Measurements from ENCODE around the gene PAGE2.
"Not testable (repeated sequence)": the region's sequence is repeated elsewhere in the genome, so short reads cannot be mapped to it uniquely, and the experiment has no call there.

The PAGE2 gene, protein sequence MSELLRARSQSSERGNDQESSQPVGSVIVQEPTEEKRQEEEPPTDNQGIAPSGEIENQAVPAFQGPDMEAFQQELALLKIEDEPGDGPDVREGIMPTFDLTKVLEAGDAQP

GRCh38 chrX:55088795-55089489 lies at the start of gene PAGE2:
PAGE2 (plus strand) TSS chrX:55089018; CDS start chrX:55090021, 1,003 bp downstream.
- no peak within 1 kb of the TSS for H3K4me3 ChIP-seq (ENCODE audit: control insufficient read depth, low read depth, low read length)
- DNase-seq (ENCODE audit: low read depth), result no peak
- no peak for TF ChIP-seq CTCF (conservative IDR thresholded peaks at IDR 0.05; ENCODE audit: control insufficient read depth, insufficient read depth, low read depth, low read length)

DNA sequence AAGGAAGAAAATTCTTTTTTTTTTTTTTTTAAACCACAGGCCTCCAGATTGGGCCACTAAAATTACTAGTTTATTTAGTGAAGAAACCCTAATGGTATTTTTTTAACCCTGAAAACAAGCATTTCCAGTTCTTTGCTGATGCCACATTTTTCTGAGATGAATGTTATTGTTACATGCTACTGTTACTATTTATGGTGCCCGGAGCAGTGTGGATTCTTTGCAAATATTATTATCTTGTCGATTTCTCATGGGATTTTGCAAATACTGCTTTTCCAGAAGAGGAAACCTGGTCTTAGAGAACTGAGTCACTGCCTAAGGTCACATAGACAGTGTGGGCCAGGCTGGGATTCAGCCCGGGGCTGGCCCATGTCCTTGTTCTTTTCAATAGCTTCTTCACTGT lies 49.3 kb upstream of the PAGE2 start:
- DNase-seq (ENCODE audit: low read depth), result peak; percentile 32
- no peak for TF ChIP-seq CTCF (conservative IDR thresholded peaks at IDR 0.05; ENCODE audit: control insufficient read depth, insufficient read depth, low read depth, low read length)
- no peak overlapping the region for H3K4me3 ChIP-seq (ENCODE audit: control insufficient read depth, low read depth, low read length)

- no peak for DNase-seq (ENCODE audit: low read depth)
- TF ChIP-seq CTCF (conservative IDR thresholded peaks at IDR 0.05; ENCODE audit: control insufficient read depth, insufficient read depth, low read depth, low read length), result no peak
- no peak overlapping the region for H3K4me3 ChIP-seq (ENCODE audit: control insufficient read depth, low read depth, low read length)
These were observed 47.3 kb upstream of the PAGE2 start for GRCh38 chrX:55041514-55041913.

DNA sequence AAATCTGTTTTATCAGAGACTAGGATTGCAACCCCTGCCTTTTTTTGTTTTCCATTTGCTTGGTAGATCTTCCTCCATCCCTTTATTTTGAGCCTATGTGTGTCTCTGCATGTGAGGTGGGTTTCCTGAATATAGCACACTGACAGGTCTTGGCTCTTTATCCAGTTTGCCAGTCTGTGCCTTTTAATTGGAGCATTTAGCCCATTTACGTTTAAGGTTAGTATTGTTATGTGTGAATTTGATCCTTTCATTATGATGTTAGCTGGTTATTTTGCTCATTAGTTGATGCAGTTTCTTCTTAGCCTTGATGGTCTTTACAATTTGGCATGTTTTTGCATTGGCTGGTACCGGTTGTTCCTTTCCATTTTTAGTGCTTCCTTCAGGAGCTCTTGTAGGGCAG lies 38.2 kb upstream of the PAGE2 start:
- not testable (repeated sequence) for DNase-seq (ENCODE audit: low read depth)

DNA sequence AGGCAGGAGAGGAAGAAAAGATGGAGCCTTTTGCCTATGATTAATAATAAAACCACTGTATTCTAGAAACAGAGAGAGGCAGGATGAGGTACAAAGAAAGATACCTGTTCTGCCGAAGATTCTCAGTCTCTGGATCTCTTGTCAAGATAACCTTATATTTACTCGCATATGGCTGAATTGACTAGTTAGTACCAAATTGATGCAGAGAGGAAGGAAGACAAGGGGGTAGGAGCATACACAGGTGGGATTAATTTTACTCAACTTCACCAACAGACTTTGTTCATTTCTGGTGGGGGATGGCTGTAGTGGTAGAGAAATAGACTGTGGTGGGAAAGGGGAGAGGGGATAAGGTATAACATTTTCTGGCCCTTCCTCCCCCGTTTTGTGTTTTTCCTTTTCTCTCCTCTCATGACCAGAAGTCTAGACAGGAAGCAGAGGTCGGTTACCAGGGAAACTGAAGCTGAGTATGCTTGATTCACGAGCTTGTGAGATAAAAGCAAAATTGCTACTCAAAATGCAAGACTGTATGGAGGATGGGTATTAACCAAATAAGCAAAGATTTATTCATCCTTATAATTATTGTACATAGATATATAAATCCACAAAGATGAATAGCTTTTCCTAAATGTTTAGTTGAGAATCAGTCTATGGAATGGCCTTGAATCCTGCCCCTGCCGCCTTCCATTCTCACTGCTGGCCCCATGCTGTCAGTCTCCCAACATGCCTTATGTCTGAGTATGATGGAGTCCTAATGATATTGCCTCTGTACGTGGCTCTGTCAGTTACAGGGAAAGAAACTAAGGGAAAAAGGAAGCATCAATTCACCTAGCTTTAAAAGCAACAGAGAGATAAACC lies 31.8 kb upstream of the PAGE2 start:
- peak; percentile 5 for DNase-seq (ENCODE audit: low read depth)
- no peak for TF ChIP-seq CTCF (conservative IDR thresholded peaks at IDR 0.05; ENCODE audit: control insufficient read depth, insufficient read depth, low read depth, low read length)
- no peak overlapping the region for H3K4me3 ChIP-seq (ENCODE audit: control insufficient read depth, low read depth, low read length)

More for the DNA sequence above, 38.2 kb upstream of the PAGE2 start:
- not testable (repeated sequence) for H3K4me3 ChIP-seq (ENCODE audit: control insufficient read depth, low read depth, low read length)

GRCh38 chrX:55057675-55058249 lies 31.1 kb upstream of the PAGE2 start:
- TF ChIP-seq CTCF (conservative IDR thresholded peaks at IDR 0.05; ENCODE audit: control insufficient read depth, insufficient read depth, low read depth, low read length), result peak; percentile 87
- peak; percentile 36 for DNase-seq (ENCODE audit: low read depth)
- no peak overlapping the region for H3K4me3 ChIP-seq (ENCODE audit: control insufficient read depth, low read depth, low read length)

GRCh38 chrX:55067180-55067579 lies 21.6 kb upstream of the PAGE2 start:
- H3K4me3 ChIP-seq (ENCODE audit: control insufficient read depth, low read depth, low read length); DNase-seq (ENCODE audit: low read depth): not testable (repeated sequence)

Measured in fibroblast of mammary gland (primary cell).